NAMALWA (cell line): Measurements from ENCODE around the gene SKIC8.

Experiments
- DNase-seq: peaks from one replicate; pipeline ENCODE4 v3.0.0-alpha.2; 2015; ENCODE audit warnings: low spot score

SKIC8 gene

DNA sequence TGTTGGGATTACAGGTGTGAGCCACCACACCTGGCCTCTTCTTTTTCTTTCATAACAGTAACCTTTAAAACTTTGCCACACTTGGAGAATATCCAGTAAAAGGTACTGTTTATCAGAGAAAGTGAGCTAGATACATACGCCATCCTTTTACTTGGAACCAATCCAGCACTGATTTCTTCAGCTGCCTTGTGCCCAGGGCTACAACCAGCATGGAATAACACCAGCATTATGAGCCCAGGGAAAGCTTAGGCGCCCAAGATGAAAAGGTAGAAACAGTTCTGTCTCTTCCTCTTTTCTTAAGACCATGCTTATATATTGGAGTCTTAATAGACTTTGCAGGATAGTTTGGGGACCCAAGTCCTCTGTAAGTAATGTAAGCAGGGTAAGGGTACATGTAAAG, 8.4 kb downstream of the SKIC8 start:
- DNase-seq = no peak

DNA sequence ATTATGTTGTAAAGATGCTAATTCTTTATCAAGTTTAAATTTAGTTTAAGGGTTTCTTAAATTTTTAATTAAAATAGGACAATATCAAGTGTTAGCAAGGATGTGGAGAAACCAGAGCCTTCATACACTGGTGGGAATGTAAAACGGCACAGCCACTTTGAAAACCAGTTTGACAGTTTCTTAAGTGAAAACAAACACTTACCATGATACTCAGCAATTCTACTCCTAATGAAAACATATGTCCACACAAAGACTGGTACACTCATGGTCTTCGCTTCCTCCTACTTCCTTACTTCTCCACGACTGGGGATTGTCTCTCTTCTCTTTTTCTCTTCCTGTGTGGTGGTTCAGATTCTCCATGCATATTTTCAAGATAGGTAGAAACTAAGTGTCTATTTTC, 9.2 kb downstream of the SKIC8 start:
- no peak for DNase-seq

- no peak for DNase-seq
These were observed 14.7 kb downstream of the SKIC8 start for GRCh38 chr15:78284758-78285157.

DNA sequence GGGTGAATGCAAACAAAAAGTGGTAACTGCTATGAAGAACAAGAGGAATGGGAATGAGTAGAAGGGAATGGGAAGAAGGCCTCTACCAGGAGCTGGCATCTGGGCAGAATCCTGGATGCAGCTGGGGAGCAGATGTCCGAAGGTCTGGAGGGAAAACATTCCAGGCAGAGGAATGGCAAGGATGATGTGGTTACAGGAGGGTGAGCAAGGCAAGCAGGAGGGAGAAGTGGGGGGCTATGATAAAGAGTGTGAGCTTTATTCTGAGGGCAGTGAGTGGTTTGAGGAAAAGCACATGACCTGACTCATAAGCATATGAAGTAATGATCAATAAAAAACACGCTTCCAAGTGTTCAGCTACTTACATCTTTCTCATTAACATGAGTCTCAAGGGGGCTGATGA, 17.1 kb downstream of the SKIC8 start:
- DNase-seq = no peak

DNA sequence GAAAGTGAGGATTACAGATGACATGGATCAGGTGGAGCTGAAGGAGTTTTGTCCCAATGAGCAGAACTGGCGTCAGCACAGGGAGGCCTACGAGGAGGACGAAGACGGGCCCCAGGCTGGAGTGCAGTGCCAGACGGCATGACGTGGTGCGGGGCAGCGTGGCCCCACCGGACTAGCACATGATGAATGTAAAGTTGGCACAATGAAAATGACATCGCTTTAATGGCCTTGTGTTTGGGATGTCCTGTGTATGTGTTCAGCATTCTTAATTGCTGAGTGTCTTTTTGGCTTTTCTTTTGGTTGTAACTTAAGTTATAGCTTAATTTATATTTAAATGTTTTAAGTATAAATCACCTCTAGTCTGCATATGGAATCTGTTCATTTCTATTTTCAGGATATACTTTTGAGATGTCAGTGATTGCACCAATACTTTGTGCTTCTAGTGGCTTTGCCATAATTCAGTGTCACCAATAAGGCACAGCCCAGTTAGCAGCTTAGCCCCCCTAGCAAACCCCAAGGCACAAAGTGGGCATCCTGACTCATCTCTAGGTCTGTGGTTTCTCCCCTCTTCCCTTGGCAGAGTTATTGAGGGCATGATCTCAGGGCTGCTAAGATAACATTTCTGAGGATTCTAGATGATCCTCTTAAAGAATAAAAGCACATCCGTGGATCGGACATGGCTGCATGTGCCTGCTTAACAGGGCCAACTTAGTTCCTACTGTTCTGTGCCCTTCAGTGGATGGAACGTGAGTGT, 18.9 kb downstream of the SKIC8 start:
- DNase-seq = no peak

DNA sequence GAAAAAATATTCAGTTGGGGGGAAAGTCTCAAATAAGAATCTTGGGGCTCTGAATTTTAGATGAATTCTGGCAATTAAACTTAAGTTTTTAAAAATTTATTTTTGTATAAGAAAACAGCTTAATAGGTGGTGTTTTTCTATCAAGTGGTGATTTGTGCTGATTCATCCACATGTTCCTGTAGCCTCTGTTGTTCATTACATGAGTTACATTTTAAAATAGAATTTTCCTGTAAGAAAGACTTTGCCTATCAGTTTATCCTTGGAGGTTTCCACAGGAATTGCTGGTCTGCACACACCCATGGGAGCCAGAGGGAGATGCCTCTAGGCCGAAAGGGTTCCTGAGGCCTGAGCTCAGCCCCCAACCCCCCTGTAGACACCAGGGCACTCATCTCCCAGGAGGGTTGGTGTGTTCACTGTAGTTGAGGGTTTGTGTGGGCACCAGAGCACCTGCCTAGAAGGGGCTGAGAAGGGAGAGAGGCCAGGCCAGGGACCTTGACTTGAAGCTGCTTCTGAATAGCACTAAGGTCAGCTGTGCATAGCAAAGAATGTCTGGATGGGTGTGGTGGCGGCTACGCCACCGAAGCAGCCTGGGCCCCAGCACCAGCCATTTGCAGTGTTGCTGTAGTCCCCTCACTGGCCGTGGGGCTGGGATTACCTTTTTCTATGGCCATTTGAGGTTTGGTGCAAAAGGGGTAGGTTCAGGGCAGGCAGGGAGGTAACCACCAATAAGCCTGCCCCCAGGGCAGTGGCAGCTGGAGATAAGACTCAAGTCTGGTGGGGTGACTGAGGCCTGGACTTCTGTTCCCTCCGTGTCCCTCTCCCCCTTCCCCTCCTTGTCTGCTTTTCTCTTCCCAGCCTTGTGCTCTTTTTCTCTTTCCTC, 23.1 kb downstream of the SKIC8 start:
- no peak for DNase-seq

- no peak for DNase-seq
These were observed 24.4 kb downstream of the SKIC8 start for GRCh38 chr15:78274994-78275393.

- DNase-seq = no peak
These were observed 26.6 kb downstream of the SKIC8 start for GRCh38 chr15:78272776-78273175.

- DNase-seq = no peak
These were observed 27.1 kb downstream of the SKIC8 start for GRCh38 chr15:78272316-78272715.

DNA sequence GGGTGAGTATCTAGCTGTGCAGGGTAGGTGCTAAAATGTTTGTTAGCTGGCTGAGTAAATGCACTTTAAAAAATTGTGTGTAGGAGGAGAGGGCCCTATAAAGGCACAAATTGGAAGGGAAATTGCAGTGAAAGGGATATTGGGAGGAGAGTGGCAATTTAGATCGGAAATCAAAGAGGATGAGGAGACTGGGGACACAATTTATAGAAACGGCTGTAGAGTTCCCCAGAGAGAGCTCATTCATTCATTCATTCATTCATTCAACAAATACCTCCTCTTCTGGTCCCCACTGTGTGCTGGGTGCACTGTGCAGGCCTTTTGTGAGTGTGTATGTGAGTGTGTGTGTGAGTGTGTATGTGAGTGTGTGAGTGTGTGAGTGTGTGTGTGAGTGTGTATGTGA, 32.6 kb downstream of the SKIC8 start:
- no peak for DNase-seq

DNA sequence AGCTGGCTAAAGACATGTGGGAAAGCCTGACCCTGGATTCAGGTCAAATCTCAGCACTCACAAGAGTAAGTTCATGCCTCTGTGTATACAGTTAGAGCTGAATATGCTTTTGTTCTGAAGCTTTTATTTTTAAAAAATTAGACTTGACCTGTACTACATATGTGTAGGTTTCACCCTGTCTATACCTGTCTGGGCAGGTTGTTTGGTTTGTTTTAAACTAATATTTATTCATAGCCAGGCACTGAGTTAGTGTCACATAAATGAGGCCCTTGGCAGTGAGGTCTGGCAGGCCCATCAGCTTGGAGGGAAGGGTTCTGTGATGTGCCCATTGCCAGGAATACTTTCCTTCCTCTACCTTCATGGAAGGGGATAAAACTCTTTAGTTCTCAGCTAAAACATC, 33.2 kb downstream of the SKIC8 start:
- no peak for DNase-seq

DNA sequence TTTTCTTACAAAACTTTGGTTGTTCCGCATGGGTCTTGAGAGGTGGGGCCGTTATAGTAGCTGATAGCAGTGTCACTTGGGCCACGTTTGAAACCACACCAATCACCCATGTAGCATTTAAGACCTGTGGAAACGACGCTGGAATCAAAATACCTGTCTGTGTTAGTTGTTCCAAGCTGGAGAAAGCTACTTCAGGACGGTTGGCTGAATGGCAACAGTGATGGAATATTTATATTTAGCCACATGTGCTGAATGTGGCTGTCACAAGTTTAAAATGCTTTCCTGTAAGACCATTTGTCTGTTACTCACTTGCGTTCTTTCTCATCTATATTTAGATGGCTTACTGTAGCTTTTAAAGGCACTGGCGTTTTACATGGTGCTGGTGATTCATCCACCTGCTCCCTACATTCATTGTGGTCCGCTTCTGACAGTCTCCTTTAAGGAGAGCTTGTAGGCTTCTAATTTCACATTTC, 33.6 kb downstream of the SKIC8 start:
- DNase-seq = no peak

DNA sequence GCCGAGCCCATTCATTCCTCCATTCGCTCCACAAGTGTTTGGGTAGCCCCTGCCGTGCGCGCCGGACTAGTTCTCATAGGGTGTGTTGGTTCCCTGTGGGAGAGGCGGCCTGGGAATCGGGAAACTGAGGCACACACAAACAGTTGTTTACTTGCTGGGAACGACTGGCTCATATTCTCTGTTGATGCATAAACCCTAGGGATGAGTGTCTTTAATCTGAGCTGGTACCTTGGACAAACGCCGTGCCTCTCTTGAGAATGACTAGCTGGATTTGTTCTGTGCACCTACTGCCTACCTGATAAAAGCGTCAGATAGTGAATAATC, 34.3 kb downstream of the SKIC8 start:
- no peak for DNase-seq

GRCh38 chr15:78264304-78265136, 34.9 kb downstream of the SKIC8 start, which contains the start of gene DNAJA4:
TSS of gene DNAJA4 (plus strand) at chr15:78264562. CDS start at chr15:78264764, 202 bp downstream.
- no peak for DNase-seq

DNA sequence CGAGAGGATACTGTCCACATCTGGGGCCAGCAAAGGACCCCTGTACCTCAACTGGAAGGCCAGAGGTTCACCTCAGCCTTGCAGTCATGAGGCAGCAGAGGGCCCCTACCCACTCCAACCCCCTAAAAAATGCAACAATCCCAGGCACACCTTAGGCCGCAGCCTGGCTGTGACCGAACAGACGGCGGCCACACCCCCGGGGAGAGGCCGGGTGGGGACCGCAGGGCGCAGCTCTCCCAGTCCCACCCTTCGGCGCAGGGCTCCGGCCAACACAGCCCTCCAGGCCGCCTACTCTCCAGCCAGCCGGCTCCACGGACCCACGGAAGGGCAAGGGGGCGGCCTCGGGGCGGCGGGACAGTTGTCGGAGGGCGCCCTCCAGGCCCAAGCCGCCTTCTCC, 35.5 kb downstream of the SKIC8 start:
- DNase-seq = no peak

DNA sequence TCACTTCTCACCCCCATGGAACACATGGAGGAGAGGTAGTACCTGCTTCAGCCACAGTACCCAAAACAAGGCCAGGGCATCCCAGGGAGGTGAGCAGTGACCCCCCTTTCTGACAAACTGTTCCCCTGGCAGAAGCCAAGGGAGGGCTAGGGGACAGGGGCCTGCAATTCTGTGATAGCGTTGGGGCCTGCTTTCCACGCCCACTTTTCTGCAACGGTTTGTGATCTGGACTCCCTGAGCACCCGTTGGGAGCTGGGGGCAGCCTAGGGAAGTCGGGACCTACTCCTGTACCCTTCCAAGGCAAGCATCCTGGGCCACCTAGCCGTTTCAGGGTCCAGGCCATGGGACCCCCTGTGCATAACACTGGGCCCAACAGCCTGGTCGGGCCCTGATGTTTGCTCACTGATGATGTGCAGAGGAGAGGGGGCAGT, 36.0 kb downstream of the SKIC8 start:
- DNase-seq = no peak

DNA sequence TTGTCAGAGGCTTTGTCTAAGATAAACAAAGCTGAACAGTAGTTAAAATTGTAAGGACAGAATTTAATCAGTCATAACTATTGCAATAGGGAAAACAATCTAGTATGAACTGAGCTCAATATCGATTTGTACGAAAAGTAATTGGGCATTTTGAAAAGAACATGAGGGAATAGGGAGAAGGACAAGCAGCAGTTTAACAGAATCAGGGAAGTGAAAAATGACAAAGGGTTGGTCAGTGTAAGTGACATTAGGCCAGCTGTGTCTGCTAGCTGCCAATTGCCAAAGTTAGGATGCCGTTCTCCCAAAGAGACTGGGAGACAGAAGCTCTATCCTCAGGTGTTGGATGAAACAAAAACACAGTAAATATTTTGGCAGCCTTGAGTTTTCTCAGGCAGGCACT, 38.3 kb downstream of the SKIC8 start:
- DNase-seq = no peak

DNA sequence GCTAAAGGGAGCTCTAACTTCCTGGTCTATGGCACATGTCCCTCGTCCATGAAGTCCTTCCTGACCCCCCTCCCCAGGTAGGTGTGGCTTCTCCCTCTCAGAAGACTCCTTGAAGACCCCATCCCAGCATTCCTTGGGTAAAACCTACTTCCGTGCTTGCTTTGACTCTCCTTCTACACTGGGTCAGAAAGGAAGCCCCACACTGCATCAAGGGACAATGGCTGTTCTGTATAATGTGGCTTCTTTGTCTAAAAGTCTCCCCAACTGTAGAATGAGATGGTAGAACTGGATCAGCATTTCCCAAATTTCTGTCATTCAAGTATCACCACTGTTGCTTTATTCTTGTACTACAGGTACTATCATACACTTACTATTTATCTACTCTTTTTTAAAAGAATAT, 38.9 kb downstream of the SKIC8 start:
- no peak for DNase-seq

DNA sequence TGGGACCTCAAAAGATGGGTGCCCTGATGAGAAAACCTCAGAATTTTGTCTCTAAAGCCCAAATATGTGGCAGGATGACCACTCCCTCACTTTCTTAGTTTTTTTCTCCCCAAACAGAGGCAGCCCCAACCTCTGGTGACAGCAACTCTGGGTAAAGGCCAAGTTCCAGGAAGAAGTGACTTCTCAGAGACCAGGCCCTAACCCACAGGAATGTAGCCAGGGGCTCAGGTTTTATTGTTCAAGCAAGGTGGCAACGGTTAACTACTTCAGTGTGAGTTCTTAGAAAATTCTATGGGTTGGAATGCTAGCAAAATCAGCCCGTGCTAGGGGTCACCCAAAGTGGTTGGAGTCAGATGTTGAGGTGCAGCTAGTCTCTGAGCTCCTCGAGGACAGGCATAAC, 40.2 kb downstream of the SKIC8 start:
- DNase-seq = no peak

- no peak for DNase-seq
These were observed 41.7 kb downstream of the SKIC8 start for GRCh38 chr15:78257681-78258080.

GRCh38 chr15:78256044-78256437, 43.4 kb downstream of the SKIC8 start:
- no peak for DNase-seq

DNA sequence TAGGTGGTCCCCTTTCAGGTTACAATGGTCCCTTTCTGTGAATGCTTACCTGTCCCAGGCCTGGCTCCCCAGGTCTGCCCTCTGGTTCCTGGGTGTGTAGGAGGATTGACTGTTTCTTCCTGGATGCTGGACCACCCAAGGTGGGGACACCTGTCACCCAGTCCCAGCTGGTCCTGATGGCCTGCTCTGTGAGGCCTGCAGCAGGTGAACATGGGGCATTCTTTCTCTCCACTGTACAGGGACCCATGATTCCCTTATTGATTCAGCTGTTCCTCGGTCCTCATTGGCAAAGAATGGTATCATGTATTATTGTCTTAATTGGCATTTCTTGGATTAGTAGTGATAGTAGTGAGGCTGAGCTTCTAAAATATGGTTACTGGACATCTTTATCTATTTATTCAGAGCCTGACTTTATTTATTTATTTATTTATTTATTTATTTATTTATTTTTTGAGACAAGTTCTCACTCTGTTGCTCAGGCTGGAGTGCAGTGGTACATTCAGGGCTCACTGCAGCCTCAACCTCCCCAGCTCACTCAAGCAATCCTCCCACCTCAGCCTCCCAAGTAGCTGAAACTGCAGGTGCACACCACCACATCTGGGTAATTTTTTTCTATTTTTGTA, 43.9 kb downstream of the SKIC8 start:
- DNase-seq = no peak
